ENCODE data around the gene GLOD4.

GRCh38 chr17:740240-741017 lies 41.7 kb downstream of the GLOD4 start:
- TF ChIP-seq CTCF (IDR thresholded peaks at IDR 0.05; ENCODE audit: insufficient read depth, low read length) (no peak), POLR2AphosphoS5 (IDR thresholded peaks at IDR 0.05; ENCODE audit: low read depth) (0 out of 2 replicates have a peak, but pooled peaks have one; percentile 20), REST (IDR thresholded peaks at IDR 0.05; ENCODE audit: insufficient replicate concordance, low read depth) (no peak), GABPA (IDR thresholded peaks at IDR 0.05; ENCODE audit: low read depth) (no peak), SPI1 (IDR thresholded peaks at IDR 0.05; ENCODE audit: borderline replicate concordance, low read depth) (peak; percentile 33; the same call in 1 of the 2 replicates)
